HG03571 (cell line): ENCODE measurements around the gene TAS1R3.
A peak's percentile ranks its signal among the peaks of the same experiment; 100 is the strongest.
"Not testable (repeated sequence)": the region's sequence is repeated elsewhere in the genome, so short reads cannot be mapped to it uniquely, and the experiment has no call there.

Source experiments
- ATAC-seq: cut with Tn5 transposase; IDR thresholded peaks from one replicate; pipeline ENCODE4 v1.9.1; 2021; ENCODE audit not compliant: unreplicated experiment

TAS1R3 gene

GRCh38 chr1:1365875-1366698 lies 35.0 kb downstream of the TAS1R3 start:
- no peak for ATAC-seq

GRCh38 chr1:1366699-1367066 lies 35.6 kb downstream of the TAS1R3 start:
- ATAC-seq: no peak

GRCh38 chr1:1367315-1367714 lies 36.2 kb downstream of the TAS1R3 start:
- ATAC-seq: no peak

GRCh38 chr1:1370094-1370493 lies 39.0 kb downstream of the TAS1R3 start:
- ATAC-seq: not testable (repeated sequence)

GRCh38 chr1:1370771-1371300 lies 39.8 kb downstream of the TAS1R3 start:
- no peak for ATAC-seq

- ATAC-seq: no peak
Observed at GRCh38 chr1:1371364-1371745, 40.3 kb downstream of the TAS1R3 start.

GRCh38 chr1:1371746-1372711 lies 40.9 kb downstream of the TAS1R3 start:
- no peak for ATAC-seq

- ATAC-seq: no peak
Observed at GRCh38 chr1:1373051-1373814, 42.2 kb downstream of the TAS1R3 start.

GRCh38 chr1:1373815-1374588 lies 42.9 kb downstream of the TAS1R3 start:
- no peak for ATAC-seq

- peak; percentile 1 for ATAC-seq
Observed at GRCh38 chr1:1374589-1374928, 43.5 kb downstream of the TAS1R3 start.

GRCh38 chr1:1374929-1375662 lies 44.0 kb downstream of the TAS1R3 start, which contains the start of gene AURKAIP1:
TSS of gene AURKAIP1 (minus strand) at chr1:1375207. CDS start at chr1:1374756, 451 bp downstream.
- peak; percentile 78 for ATAC-seq

GRCh38 chr1:1376551-1377226 lies 45.6 kb downstream of the TAS1R3 start:
- ATAC-seq: no peak

- ATAC-seq: no peak
Observed at GRCh38 chr1:1377540-1378205, 46.6 kb downstream of the TAS1R3 start.

GRCh38 chr1:1380860-1381259 lies 49.8 kb downstream of the TAS1R3 start:
- no peak for ATAC-seq

- ATAC-seq: no peak
Observed at GRCh38 chr1:1381294-1381693, 50.2 kb downstream of the TAS1R3 start.
